Measurements from ENCODE around the gene DOCK8. TPM values are rescaled to one million over a fixed set of nuclear protein-coding genes. Genes with fewer than 3 reads are reported as not detected.

DOCK8 gene
- total RNA-seq, 1 donor from 2014 or later, result 4.4 TPM

DNA sequence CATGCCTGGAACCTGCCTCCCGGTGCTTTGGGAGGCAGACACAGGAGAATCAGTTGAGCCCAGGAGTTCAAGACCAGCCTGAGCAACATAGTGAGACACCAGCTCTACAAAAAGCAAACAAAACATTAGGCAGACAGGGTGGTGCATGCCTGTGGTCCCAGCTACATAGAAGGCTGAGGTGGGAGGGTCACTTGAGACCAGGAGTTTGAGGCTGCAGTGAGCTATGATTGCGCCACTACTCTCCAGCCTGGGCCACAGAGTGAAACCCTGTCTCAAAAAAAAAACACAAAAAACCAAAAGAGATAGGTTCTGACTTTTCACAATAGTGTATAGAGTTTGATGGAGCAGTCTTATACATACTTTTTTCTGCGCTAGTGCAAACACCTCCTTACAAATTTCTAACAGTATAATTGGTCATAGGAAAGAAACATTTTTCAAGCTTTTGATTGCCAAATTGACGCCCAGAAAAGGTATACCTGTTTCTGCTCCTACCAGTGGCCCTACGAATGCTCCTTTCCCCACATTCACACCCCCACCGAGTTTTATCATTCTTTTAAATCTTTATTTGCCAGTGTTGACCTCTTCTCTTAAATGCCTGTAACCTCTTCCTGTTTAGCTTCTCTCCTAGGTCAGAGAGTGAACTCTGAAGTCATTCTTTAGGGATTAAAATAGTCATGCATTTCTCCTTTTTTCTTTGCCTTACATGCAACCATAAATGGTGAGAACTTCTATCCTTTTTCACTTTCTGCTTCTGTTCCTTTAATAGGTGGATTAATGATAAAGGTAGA is 7.5 kb downstream of the DOCK8 start:
- Histone ChIP-seq H3K36me3 (ENCODE audit: insufficient read depth, low read length) (no peaks in the 10 kb centered on the region), H3K9ac (ENCODE audit: low read length) (no peak overlapping the region), H3K4me1 (ENCODE audit: insufficient read depth, low read length) (no peaks in the 10 kb centered on the region), H3K4me3 (ENCODE audit: insufficient read depth, low read depth, low read length) (no peak overlapping the region), H3K79me2 (ENCODE audit: insufficient read depth, low read length) (no peaks in the 10 kb centered on the region), H3K27ac (ENCODE audit: low read depth, low read length) (no peak overlapping the region), H4K20me1 (ENCODE audit: insufficient read depth, low read length) (no peaks in the 10 kb centered on the region), H3K4me2 (ENCODE audit: low read length) (no peak overlapping the region), H3K9me3 (ENCODE audit: insufficient read depth, low read depth, low read length) (no peaks in the 10 kb centered on the region), H2AFZ (ENCODE audit: low read depth, low read length) (no peak overlapping the region), H3K27me3 (ENCODE audit: insufficient read depth, low read length) (no peaks in the 10 kb centered on the region)
- no peaks in the 10 kb centered on the region for H3K36me3 Mint-ChIP-seq (ENCODE audit: low read depth, unreplicated experiment)
- H3K4me3 Mint-ChIP-seq (ENCODE audit: unreplicated experiment), result no peak overlapping the region
- H3K9me3 Mint-ChIP-seq (ENCODE audit: unreplicated experiment), result no peaks in the 10 kb centered on the region
- peaks cover 3% of the 10 kb centered on the region for H3K27me3 Mint-ChIP-seq (ENCODE audit: low read depth, unreplicated experiment)
- peaks cover 2% of the 10 kb centered on the region for H3K4me1 Mint-ChIP-seq (ENCODE audit: low read depth, unreplicated experiment)
- DNase-seq (ENCODE audit: low read depth) (no peak), FAIRE-seq (no peak)
- no peak overlapping the region for H3K27ac Mint-ChIP-seq (ENCODE audit: unreplicated experiment)
- no peak for TF ChIP-seq EZH2 (IDR thresholded peaks at IDR 0.05; ENCODE audit: insufficient read depth, low read length)
- TF ChIP-seq, protein P1, sequence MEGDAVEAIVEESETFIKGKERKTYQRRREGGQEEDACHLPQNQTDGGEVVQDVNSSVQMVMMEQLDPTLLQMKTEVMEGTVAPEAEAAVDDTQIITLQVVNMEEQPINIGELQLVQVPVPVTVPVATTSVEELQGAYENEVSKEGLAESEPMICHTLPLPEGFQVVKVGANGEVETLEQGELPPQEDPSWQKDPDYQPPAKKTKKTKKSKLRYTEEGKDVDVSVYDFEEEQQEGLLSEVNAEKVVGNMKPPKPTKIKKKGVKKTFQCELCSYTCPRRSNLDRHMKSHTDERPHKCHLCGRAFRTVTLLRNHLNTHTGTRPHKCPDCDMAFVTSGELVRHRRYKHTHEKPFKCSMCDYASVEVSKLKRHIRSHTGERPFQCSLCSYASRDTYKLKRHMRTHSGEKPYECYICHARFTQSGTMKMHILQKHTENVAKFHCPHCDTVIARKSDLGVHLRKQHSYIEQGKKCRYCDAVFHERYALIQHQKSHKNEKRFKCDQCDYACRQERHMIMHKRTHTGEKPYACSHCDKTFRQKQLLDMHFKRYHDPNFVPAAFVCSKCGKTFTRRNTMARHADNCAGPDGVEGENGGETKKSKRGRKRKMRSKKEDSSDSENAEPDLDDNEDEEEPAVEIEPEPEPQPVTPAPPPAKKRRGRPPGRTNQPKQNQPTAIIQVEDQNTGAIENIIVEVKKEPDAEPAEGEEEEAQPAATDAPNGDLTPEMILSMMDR (IDR thresholded peaks at IDR 0.05; ENCODE audit: insufficient read depth, low read depth, low read length), result no peak

DNA sequence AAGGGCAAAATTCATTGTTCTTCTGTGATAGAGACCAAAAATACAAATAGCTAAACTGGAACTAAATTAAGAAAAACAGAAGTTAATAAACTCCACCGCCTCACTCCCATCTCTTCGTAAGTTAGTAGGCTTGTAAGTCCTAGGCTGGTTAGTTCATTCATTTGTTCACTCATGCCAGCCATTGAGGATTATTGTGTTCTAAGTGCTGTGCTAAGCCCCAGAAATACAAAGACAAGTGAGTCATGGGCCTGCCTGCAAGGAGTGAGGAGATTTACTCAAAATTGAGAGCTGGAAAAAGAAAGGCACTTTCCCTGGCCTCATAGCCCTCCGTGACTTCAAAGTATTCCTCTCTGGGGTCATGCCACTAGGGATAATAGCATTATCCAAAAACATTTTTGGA is 8.5 kb downstream of the DOCK8 start:
- Histone ChIP-seq H3K9me3 (ENCODE audit: insufficient read depth, low read depth, low read length) (no peaks in the 10 kb centered on the region), H3K4me1 (ENCODE audit: insufficient read depth, low read length) (no peaks in the 10 kb centered on the region), H3K36me3 (ENCODE audit: insufficient read depth, low read length) (no peaks in the 10 kb centered on the region), H2AFZ (ENCODE audit: low read depth, low read length) (no peak overlapping the region), H3K27me3 (ENCODE audit: insufficient read depth, low read length) (no peaks in the 10 kb centered on the region), H3K79me2 (ENCODE audit: insufficient read depth, low read length) (no peaks in the 10 kb centered on the region), H3K4me2 (ENCODE audit: low read length) (no peak overlapping the region), H4K20me1 (ENCODE audit: insufficient read depth, low read length) (no peaks in the 10 kb centered on the region), H3K4me3 (ENCODE audit: insufficient read depth, low read depth, low read length) (no peak overlapping the region), H3K9ac (ENCODE audit: low read length) (no peak overlapping the region), H3K27ac (ENCODE audit: low read depth, low read length) (no peak overlapping the region)
- TF ChIP-seq, protein P1 (IDR thresholded peaks at IDR 0.05; ENCODE audit: insufficient read depth, low read depth, low read length), result no peak
- no peaks in the 10 kb centered on the region for H3K27me3 Mint-ChIP-seq (ENCODE audit: low read depth, unreplicated experiment)
- FAIRE-seq (no peak), DNase-seq (ENCODE audit: low read depth) (no peak)
- no peak overlapping the region for H3K27ac Mint-ChIP-seq (ENCODE audit: unreplicated experiment)
- H3K4me3 Mint-ChIP-seq (ENCODE audit: unreplicated experiment), result no peak overlapping the region
- no peaks in the 10 kb centered on the region for H3K36me3 Mint-ChIP-seq (ENCODE audit: low read depth, unreplicated experiment)
- H3K9me3 Mint-ChIP-seq (ENCODE audit: unreplicated experiment), result no peaks in the 10 kb centered on the region
- peaks cover 2% of the 10 kb centered on the region for H3K4me1 Mint-ChIP-seq (ENCODE audit: low read depth, unreplicated experiment)

DNA sequence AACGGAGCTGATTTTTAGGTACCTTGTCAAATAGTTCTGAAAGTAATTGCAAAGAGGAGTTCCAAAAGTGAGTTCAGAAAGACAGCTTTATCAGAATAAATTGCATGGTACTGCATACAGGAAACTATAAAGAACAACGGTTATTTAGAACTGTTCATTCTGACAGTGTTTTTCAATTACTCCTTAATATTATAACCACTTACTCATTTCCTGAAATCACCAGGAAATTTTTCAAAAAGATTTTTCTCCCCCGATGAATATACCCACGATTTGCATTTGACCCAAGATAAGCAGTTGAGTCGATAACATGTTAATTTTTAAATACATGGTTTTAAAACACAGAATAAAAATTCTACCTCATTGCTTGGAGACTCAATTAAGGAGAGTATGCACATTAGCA is 9.4 kb downstream of the DOCK8 start:
- no peak overlapping the region for H3K4me3 Mint-ChIP-seq (ENCODE audit: unreplicated experiment)
- no peak overlapping the region for H3K27ac Mint-ChIP-seq (ENCODE audit: unreplicated experiment)
- no peaks in the 10 kb centered on the region for H3K9me3 ChIP-seq (ENCODE audit: insufficient read depth, low read depth, low read length)
- peaks cover 2% of the 10 kb centered on the region for H3K4me1 Mint-ChIP-seq (ENCODE audit: low read depth, unreplicated experiment)
- TF ChIP-seq, protein P1 (IDR thresholded peaks at IDR 0.05; ENCODE audit: insufficient read depth, low read depth, low read length), result no peak
- TF ChIP-seq EZH2 (IDR thresholded peaks at IDR 0.05; ENCODE audit: insufficient read depth, low read length), result no peak
- no peaks in the 10 kb centered on the region for H3K79me2 ChIP-seq (ENCODE audit: insufficient read depth, low read length)
- no peaks in the 10 kb centered on the region for H3K27me3 ChIP-seq (ENCODE audit: insufficient read depth, low read length)
- no peak overlapping the region for H3K27ac ChIP-seq (ENCODE audit: low read depth, low read length)
- no peaks in the 10 kb centered on the region for H3K4me1 ChIP-seq (ENCODE audit: insufficient read depth, low read length)
- H3K9me3 Mint-ChIP-seq (ENCODE audit: unreplicated experiment), result no peaks in the 10 kb centered on the region
- no peaks in the 10 kb centered on the region for H4K20me1 ChIP-seq (ENCODE audit: insufficient read depth, low read length)
- H3K9ac ChIP-seq (ENCODE audit: low read length), result no peak overlapping the region
- H2AFZ ChIP-seq (ENCODE audit: low read depth, low read length), result no peak overlapping the region
- no peaks in the 10 kb centered on the region for H3K36me3 Mint-ChIP-seq (ENCODE audit: low read depth, unreplicated experiment)
- no peak for DNase-seq (ENCODE audit: low read depth)
- no peaks in the 10 kb centered on the region for H3K36me3 ChIP-seq (ENCODE audit: insufficient read depth, low read length)
- FAIRE-seq, result no peak
- no peak overlapping the region for H3K4me2 ChIP-seq (ENCODE audit: low read length)
- H3K4me3 ChIP-seq (ENCODE audit: insufficient read depth, low read depth, low read length), result no peak overlapping the region
- H3K27me3 Mint-ChIP-seq (ENCODE audit: low read depth, unreplicated experiment), result no peaks in the 10 kb centered on the region
